GM18519 (cell line): ENCODE data around the gene NHERF2.
A peak's percentile ranks its signal among the peaks of the same experiment; 100 is the strongest.

Experiments
- ATAC-seq: cut with Tn5 transposase; IDR thresholded peaks from one replicate; pipeline ENCODE4 v1.9.1; 2021; ENCODE audit warnings: mild to moderate bottlenecking, moderate library complexity; ENCODE audit not compliant: unreplicated experiment, low FRiP score

NHERF2 gene

DNA sequence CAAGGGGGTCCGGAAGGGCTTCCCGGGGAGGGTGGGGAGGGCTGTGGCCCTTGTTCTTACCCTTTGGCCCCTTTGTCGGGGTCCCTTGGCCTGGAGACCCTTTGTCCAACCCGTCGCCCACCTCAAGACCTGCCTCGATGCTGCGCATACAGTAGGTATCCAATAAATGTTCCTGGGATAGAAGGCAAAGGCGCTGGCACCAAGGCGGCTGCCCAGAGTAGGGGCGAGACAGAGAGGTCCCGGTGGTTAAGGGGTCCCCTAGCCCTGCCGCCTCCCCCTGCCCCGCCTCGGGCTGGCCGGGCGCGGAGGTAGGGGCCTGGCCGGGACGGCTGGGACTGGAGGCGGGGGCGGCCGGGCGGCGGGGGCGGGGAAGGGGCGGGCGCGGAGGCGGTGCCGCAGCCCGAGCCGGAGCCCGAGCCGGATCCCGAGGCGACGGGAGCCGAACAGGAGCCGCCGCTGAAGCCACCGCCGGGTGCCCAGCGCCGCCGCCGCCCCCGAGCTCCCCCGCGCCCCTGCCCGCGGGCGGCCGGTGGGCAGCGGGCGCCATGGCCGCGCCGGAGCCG, at the start of gene NHERF2:
Gene NHERF2 (plus strand): TSS at position 442 of the 563 bp plus-strand sequence. CDS start 104 bp downstream, at position 546.
- no peak for ATAC-seq

GRCh38 chr16:1976951-1977874, 49.5 kb upstream of the NHERF2 start:
- no peak for ATAC-seq

DNA sequence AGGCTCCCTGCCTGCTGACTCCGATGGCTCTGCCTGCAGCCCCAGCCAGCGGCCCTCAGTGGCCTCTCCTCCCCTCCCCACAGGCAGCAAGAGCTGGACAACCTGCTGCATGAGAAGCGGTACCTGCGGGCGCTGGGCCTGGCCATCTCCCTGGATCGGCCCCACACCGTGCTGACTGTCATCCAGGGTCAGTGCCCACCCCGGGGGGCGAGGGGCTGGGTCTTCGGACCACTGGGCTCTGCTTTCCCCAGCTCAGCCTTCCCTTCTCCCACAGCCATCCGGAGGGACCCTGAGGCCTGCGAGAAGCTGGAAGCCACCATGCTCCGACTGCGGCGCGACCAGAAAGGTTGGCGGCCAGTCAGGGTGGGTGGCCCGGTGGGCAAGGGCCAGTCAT, 48.8 kb upstream of the NHERF2 start:
- ATAC-seq, result no peak

DNA sequence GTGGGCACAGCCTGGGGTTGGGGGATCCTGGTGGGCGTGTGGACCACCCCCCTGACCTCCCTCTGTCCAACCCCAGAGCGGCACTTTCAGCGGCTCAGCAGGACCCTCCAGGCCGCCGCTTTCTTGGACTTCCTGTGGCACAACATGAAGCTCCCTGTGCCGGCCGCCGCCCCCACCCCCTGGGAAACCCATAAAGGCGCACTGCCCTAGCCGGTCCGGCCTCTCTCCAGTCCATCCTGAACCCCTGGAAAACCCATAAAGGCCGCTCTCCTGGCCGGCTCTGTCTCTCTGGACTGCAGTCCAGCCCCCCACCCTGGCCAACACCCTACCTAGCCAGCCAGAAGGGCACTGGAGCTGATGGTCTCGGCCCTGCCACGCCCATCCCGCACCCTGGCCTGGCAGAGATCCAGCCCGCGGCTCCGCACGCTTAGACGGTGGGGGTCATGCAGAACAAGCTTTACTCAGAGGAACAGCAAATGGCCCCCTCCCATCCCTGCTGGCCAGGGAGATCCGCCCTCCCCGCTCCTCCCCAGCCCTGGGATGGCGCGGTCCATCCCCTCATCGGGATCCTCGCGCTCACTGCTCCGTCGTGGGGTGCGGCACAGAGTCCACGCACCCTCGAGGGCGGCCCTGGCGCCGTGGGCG, 48.1 kb upstream of the NHERF2 start:
- no peak for ATAC-seq

DNA sequence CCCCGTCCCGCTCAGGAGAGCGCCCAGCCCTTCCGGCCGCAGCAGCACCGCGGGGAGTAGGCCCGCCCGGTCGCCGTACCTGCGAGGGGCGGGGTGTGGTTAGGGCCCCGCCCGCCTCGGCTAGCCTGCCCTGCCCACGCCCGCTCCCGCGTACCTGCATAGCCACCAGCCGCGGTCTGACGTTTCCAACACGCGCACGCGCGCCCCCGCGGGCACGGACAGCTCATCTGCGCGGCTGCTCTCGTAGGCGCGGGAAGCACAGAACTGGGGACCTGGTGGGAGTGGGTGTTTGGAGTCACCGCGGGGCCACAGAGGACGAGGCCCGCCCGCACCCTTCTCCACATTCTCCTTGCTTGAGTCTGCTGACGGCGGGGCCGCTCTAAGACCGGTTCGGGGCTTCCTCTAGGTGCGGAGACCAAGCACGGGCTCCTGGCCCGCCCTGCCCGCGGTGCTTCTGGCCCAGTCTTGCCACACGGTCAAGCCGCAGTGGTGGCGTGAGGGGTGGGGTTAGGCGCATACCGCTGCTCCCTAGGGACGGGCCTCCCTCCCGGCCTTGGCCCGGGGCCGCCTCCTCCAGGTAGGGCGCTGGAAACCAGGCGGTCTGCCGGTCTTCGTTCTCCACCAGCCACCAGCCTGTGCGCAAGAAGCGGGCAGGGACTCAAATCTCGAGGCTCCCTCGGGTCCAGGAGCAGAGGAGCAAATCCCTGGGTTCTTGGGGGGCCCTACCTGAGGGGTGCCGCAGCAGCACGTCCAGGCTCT, 47.3 kb upstream of the NHERF2 start:
- ATAC-seq, result no peak

- ATAC-seq, result no peak
Observed at GRCh38 chr16:1980030-1980769, 46.5 kb upstream of the NHERF2 start.

DNA sequence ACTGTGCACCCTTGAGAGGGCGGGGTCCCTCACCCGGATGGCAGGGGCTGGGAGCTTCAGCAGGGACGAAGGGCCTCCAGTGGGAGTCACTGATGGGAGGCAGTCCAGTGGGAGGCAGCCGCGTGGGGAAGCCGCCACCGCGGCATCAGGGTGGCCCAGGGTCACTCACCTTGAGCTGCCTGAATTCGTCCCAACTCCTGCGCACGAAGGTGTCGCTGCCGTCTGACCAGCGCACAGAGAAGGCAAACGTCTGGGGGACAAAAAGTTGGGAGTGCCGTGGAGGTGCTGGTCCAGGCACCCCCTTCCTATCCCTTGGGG, 46.0 kb upstream of the NHERF2 start:
- ATAC-seq, result no peak

DNA sequence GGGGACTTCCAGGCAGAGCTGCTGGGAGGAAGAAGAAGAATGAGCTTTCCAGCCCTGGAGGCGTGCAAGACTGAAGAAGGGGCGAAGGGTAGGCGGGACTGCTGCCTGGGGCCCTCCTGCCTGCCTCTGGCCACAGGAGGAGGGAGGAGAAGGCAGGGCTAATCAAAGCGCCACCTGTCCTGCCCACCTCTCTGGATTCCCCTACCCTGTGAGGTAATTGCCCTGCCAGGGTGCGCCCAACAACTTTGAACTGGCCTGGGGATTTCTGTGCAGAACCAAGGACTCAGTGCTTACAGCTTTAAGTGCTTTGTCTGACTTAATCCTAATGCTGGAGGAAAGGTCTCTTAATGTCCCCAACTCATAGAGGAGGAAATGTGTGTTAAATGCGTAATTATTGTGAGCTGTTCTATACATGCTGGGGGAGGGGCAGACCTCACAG, 45.3 kb upstream of the NHERF2 start, which contains the start of gene NOXO1:
Gene NOXO1 (minus strand): TSS at position 72 of the 439 bp plus-strand sequence. CDS start 290 bp downstream, outside the sequence.
- no peak for ATAC-seq

DNA sequence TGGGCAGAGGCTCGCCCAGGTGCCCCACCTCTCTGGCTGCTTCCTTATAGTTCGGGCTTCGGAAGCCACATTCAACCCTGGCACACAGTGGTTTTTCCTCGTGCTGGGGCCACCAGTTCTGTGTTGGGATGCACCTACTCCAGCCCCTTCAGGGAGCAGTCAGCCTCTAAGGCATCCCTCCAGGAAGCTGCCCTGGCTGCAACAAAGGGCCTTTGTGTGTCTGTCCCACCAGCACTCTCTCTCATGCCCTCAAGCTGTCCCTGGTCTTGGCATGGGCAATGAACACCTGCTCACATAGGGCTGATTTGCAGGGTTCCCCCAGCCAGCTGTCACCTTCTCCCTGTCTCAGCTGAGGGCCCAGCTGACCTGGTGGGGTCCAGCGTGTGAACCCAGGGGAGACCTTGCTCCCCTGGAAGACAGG, 44.7 kb upstream of the NHERF2 start:
- no peak for ATAC-seq

DNA sequence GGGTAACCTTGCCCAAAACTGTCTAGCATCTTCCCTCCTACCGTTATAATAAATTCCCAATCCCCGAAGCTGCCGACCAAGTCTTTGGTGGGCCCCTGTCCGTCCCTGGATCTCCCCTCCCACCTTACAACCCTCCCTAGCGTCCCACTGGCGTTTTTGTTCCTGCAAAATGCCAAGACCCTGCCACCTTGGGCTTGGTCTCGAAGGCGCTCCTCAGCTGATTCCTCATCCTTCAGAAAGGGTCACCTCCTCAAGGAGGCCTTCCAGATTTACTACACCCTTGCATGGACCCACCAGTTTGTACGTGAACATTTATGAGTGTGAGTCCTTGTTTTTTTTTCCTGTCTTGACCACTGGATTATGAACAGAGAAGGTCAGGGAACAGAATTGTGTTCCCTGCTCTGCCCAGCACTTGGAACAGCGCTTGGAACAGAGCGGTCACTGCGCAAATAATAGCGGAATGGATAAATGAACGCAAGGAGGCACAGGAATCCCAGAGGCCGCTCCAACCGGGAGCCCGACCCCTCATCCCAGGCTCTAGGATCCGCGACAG, 43.6 kb upstream of the NHERF2 start:
- no peak for ATAC-seq

- peak; percentile 50 for ATAC-seq
Observed at GRCh38 chr16:1983544-1984346, 43.0 kb upstream of the NHERF2 start, which contains the start of gene GFER. TSS of gene GFER (plus strand) at chr16:1984193. CDS start at chr16:1984219, 26 bp downstream.

DNA sequence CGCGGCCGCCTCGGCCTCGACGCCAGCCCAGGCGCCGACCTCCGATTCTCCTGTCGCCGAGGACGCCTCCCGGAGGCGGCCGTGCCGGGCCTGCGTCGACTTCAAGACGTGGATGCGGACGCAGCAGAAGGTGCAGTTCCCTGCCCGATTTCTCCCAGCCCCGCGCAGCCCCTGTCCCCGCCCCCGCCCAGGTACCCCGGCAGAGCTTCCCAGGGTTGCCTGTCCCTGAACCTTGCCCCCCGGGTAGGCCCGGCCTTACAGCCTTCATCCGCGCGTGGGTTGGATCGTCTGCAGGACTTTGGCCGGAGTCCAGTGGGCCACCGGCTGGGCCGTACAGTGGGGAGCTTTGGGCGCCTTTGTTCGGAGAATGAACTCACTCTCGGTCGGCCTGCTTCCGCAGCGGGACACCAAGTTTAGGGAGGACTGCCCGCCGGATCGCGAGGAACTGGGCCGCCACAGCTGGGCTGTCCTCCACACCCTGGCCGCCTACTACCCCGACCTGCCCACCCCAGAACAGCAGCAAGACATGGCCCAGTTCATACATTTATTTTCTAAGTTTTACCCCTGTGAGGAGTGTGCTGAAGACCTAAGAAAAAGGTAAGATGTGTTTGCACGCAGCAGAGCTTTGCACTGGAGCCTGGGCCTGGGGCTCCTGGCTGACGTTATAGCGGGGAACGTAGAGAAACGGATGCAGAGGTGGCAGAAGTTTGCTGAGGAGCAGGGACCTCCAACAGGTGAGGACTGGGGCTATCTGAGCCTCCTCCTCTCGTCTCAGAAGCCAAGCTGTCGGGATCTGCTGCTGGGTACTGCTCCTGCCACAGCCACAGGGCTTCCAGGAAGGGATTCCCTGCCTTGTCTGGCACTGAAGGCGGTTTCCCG, 42.1 kb upstream of the NHERF2 start:
- ATAC-seq, result no peak

- no peak for ATAC-seq
Observed at GRCh38 chr16:1985466-1986150, 41.1 kb upstream of the NHERF2 start.

- no peak for ATAC-seq
Observed at GRCh38 chr16:1987198-1987597, 39.5 kb upstream of the NHERF2 start.

GRCh38 chr16:1989209-1990100, 37.2 kb upstream of the NHERF2 start, which contains the start of gene SYNGR3:
TSS of gene SYNGR3 (plus strand) at chr16:1989970. CDS start at chr16:1990103, 133 bp downstream.
- no peak for ATAC-seq

DNA sequence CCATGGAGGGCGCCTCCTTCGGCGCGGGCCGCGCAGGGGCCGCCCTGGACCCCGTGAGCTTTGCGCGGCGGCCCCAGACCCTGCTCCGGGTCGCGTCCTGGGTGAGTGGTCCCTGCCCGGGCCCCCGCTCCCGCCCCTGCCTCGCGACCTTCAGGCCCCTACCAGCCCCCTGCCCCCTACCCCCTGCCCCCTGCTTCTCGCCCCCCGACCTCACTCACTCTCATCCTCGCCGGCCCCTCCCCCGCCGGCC, 36.7 kb upstream of the NHERF2 start:
- ATAC-seq, result no peak
